Right lobe of liver (tissue), 6 donors: ENCODE results near the gene DTNA. TPM values are rescaled to one million over a fixed set of nuclear protein-coding genes. Genes with fewer than 3 reads are reported as not detected.

Experiments
- ATAC-seq, 4 donors: fragments of 200-7000 bp; cut with Tn5 transposase; one replicate each; pipeline ENCODE4 v1.9.1; 2020; ENCODE audit warnings: mild to moderate bottlenecking in 4 of 4, moderate library complexity in 4 of 4
- DNase-seq, 3 donors: peaks; one replicate each; pipeline ENCODE4 v3.0.0-alpha.2; 2020
- H3K27ac ChIP-seq, 3 donors: fragments of 200-600 bp; one replicate each; pipeline ENCODE4 v1.8.0; 2022
- H3K27me3 ChIP-seq, 2 donors: fragments of 200-600 bp; one replicate each; pipeline ENCODE4 v1.8.0; 2022
- H3K36me3 ChIP-seq, 4 donors: fragments of 200-600 bp; sonication (generic) in 1 of 4; one replicate each; pipeline versions ENCODE4 v1.5.1 to v1.8.0; 2017 to 2022; ENCODE audit warnings: control low read depth in 1 of 4
- H3K4me1 ChIP-seq, 4 donors: fragments of 200-600 bp; sonication (generic) in 1 of 4; one replicate each; pipeline versions ENCODE4 v1.5.1 to v1.8.0; 2017 to 2022; ENCODE audit warnings: control low read depth in 1 of 4
- H3K4me3 ChIP-seq, 3 donors: fragments of 200-600 bp; one replicate each; pipeline ENCODE4 v1.8.0; 2022
- H3K9me3 ChIP-seq, 4 donors: fragments of 200-600 bp; sonication (generic) in 1 of 4; one replicate each; pipeline versions ENCODE4 v1.5.1 to v1.8.0; 2017 to 2022; ENCODE audit warnings: control low read depth in 1 of 4
- POLR2A ChIP-seq: fragments of 450-650 bp; IDR thresholded peaks from one replicate; pipeline ENCODE4 v1.6.1; 2017; ENCODE audit warnings: antibody characterized with exemption, mild to moderate bottlenecking
- WGBS: methylation state at CpG from one replicate; pipeline ENCODE4 v1.1.6; 2018; ENCODE audit warnings: low coverage, low lambda C conversion rate; ENCODE audit not compliant: insufficient coverage; ENCODE audit errors: missing lambda C conversion rate; 5-methylcytosine and 5-hydroxymethylcytosine counted together
- intact Hi-C, 2 donors: fragments of 100-400 bp; cut with DNase I; formaldehyde crosslinking; loops; one replicate each; pipeline versions ENCODE4 v1.11.2 to v1.14.1; 2022
- total RNA-seq, 6 experiments: library from RNA; depleted of rRNA in 2 of 6; stranded (reverse); fragments of >200 nt in 2 of 6; fragmentation: NEBNext Ultra II Directional in 3 of 6; extraction: Animal tissue kit (Norgen Biotek cat#: 25700) in 3 of 6; gene quantifications; one replicate each; pipeline versions ENCODE4 v1.1.0 to v1.2.4, GENCODE V29; 2016 to 2023
- TF ChIP-seq, protein P1 (sequence below), 4 donors: fragments of 200-600 bp in 3 of 4; fragments of 450-650 bp in 1 of 4; IDR thresholded peaks; one replicate each; pipeline versions ENCODE4 v1.5.1 to v1.8.0; 2016 to 2022; ENCODE audit warnings: antibody characterized with exemption in 4 of 4, mild to moderate bottlenecking in 2 of 4
- donor health status: DM: no; HTN: yes; CAD: no.
- donor health status: DM: no; HTN: no; CAD: no.
- donor health status: DM: no; HTN: no; CAD: no.
- donor health status: DM: no; HTN: yes; CAD: no.
- donor health status: DM: no; HTN: yes; CAD: no.

The DTNA gene
- total RNA-seq, 6 experiments from 2014 or later: 0.90 to 29.4 (median 13.7) TPM

GRCh38 chr18:34742891-34743341 is 32.8 kb downstream of the DTNA start:
- no peaks in the 10 kb centered on the region for H3K27me3 ChIP-seq
- H3K9me3 ChIP-seq: no peaks in the 10 kb centered on the region
- H3K4me1 ChIP-seq: no peaks in the 10 kb centered on the region
- ATAC-seq: no peak
- intact Hi-C loops: no loop called here
- DNase-seq: no peak
- TF ChIP-seq, protein P1, sequence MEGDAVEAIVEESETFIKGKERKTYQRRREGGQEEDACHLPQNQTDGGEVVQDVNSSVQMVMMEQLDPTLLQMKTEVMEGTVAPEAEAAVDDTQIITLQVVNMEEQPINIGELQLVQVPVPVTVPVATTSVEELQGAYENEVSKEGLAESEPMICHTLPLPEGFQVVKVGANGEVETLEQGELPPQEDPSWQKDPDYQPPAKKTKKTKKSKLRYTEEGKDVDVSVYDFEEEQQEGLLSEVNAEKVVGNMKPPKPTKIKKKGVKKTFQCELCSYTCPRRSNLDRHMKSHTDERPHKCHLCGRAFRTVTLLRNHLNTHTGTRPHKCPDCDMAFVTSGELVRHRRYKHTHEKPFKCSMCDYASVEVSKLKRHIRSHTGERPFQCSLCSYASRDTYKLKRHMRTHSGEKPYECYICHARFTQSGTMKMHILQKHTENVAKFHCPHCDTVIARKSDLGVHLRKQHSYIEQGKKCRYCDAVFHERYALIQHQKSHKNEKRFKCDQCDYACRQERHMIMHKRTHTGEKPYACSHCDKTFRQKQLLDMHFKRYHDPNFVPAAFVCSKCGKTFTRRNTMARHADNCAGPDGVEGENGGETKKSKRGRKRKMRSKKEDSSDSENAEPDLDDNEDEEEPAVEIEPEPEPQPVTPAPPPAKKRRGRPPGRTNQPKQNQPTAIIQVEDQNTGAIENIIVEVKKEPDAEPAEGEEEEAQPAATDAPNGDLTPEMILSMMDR (IDR thresholded peaks at IDR 0.05): no peak
- no peak for TF ChIP-seq POLR2A
- no peak overlapping the region for H3K4me3 ChIP-seq
- no peak overlapping the region for H3K27ac ChIP-seq
- H3K36me3 ChIP-seq: no peaks in the 10 kb centered on the region
- 70% methylated on average over 5 of the region's 5 CpGs for WGBS

GRCh38 chr18:34744569-34744968 is 34.5 kb downstream of the DTNA start:
- 81% methylated on average over 4 of the region's 4 CpGs for WGBS
- Histone ChIP-seq H3K27ac (no peak overlapping the region), H3K36me3 (no peaks in the 10 kb centered on the region), H3K9me3 (no peaks in the 10 kb centered on the region), H3K27me3 (no peaks in the 10 kb centered on the region), H3K4me3 (no peak overlapping the region), H3K4me1 (no peaks in the 10 kb centered on the region)
- no peak for ATAC-seq
- intact Hi-C loops: no loop called here
- TF ChIP-seq POLR2A: no peak
- TF ChIP-seq, protein P1 (IDR thresholded peaks at IDR 0.05): no peak
- no peak for DNase-seq

DNA sequence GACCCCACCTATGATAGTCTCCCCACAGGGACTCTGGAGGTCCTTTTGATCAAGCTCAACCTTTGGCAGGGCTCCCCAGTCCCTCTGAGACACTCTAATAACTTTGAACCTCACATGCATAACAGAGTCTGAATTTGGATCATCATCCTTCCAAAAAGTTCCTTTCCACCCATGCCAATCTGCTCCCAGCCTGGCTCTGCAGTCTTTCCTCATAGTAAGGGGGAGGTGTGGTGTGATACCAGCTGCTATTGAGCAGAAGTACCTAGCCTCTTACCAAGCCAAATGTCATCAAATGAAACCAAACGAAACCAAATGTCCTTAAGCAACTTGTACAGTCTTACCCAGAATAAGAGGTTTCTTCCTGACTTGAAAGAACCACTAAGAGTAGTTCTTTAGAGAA is 36.5 kb downstream of the DTNA start:
- intact Hi-C loops: no loop called here

DNA sequence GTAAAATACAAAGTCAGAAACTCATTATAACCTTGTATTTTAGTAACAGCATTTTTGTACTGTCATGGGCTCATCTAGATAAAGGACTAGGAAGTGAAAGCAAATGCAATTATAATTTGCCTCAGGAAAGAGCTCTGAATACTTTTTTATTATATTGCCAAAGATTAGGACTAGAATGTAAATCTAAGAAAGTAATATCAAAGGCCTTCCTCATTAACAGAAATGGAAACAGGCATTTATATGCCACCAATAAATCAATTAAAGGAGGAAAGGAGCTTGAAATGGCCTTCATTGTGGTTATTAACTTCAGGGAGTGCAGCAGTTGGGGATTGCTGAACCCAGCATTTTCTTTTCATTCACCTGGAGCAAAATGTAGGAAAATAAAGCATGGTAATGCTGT is 39.6 kb downstream of the DTNA start:
- no peak overlapping the region for H3K27ac ChIP-seq
- no peak for DNase-seq
- intact Hi-C loops: no loop called here

More for the DNA sequence above, 36.5 kb downstream of the DTNA start:
- Histone ChIP-seq H3K9me3 (no peaks in the 10 kb centered on the region), H3K4me1 (no peaks in the 10 kb centered on the region), H3K27ac (no peak overlapping the region), H3K36me3 (no peaks in the 10 kb centered on the region), H3K27me3 (no peaks in the 10 kb centered on the region), H3K4me3 (no peak overlapping the region)
- no peak for DNase-seq
- WGBS: 50% methylated on average over 1 of the region's 1 CpG
- no peak for ATAC-seq
- no peak for TF ChIP-seq POLR2A
- TF ChIP-seq, protein P1 (IDR thresholded peaks at IDR 0.05): no peak

More for the DNA sequence above, 39.6 kb downstream of the DTNA start:
- TF ChIP-seq, protein P1 (IDR thresholded peaks at IDR 0.05): no peak
- no peak for TF ChIP-seq POLR2A
- Histone ChIP-seq H3K4me3 (no peak overlapping the region), H3K36me3 (no peaks in the 10 kb centered on the region), H3K9me3 (no peaks in the 10 kb centered on the region), H3K27me3 (no peaks in the 10 kb centered on the region), H3K4me1 (no peaks in the 10 kb centered on the region)
- no peak for ATAC-seq
